GM19372 (cell line): ENCODE data around the gene TMEM120B.
A peak's percentile ranks its signal among the peaks of the same experiment; 100 is the strongest.
"Not testable (repeated sequence)": the region's sequence is repeated elsewhere in the genome, so short reads cannot be mapped to it uniquely, and the experiment has no call there.

ENCODE experiments used
- ATAC-seq: cut with Tn5 transposase; IDR thresholded peaks from one replicate; pipeline ENCODE4 v1.9.1; 2021; ENCODE audit warnings: mild to moderate bottlenecking, low read depth, moderate library complexity; ENCODE audit not compliant: unreplicated experiment

The TMEM120B gene

DNA sequence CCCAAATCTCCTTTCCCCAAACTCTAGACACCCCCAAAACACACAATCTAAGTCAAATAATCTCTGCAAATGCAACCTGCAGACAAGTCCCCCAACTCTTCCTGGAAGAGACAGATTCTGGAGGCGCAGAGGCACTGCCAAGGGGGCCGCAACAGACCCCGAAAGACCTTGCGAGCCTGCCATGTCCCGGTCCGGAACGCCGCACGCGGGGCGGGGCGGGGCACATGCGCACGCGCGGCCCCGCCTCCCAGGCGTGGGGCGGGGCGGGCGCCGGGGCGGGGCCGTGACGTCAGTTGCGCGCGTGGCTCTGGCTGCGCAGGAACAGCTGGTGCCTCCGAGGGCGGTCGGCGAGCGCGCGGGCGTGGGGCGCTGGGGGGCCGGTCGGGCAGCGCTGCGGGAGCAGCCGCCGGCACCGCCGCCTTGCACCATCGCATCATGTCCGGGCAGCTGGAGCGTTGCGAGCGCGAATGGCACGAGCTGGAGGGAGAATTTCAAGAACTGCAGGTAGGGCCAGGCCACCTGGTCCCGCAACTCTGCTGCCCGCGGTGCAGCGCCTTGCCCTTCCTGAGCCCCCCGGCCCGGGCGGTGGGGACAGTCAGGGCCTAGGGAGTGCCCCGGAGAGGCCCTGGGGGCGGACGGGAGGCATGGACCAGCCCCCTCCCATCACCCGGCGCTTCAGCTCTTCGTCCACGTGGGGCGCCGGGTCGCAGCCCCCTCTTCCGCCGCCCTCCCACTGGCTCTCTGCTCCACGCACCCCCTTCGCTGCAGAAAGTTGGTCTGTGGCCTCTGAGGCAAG lies at the start of gene TMEM120B:
TMEM120B (plus strand) TSS at position 292 of the 796 bp plus-strand sequence; CDS start at position 436, 144 bp downstream.
- peak; percentile 82 for ATAC-seq

DNA sequence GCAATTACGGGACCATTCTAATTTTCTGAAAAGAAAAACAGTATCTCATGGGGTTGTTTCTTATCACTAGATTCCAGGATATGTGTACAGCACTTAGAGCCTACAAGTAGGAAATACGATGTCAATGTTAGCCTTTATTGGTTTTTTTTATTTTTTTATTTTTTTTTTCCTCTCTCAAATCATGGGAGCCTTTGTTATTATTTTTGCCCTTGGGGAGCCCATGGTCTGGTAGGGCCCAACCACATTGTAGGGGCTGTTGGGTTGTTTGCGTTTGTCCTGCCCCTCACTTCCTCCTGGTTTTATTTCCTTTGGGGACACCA lies 49.0 kb upstream of the TMEM120B start:
- ATAC-seq: no peak

DNA sequence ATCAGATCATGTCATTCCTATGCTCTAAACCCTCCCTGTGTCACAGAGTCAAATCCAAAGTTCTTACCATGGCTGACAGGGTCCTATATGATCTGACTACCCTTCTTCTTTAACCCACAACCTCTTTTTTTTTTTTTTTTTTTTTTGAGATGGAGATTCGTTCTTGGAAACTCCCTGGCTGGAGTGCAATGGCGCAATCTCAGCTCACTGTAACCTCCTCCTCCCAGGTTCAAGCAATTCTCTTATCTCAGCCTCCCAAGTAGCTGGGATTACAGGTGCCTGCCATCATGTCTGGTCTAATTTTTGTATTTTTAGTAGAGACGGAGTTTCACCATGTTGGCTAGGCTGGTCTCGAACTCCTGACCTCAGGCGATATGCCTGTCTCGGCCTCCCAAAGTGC lies 45.7 kb upstream of the TMEM120B start:
- ATAC-seq: not testable (repeated sequence)

DNA sequence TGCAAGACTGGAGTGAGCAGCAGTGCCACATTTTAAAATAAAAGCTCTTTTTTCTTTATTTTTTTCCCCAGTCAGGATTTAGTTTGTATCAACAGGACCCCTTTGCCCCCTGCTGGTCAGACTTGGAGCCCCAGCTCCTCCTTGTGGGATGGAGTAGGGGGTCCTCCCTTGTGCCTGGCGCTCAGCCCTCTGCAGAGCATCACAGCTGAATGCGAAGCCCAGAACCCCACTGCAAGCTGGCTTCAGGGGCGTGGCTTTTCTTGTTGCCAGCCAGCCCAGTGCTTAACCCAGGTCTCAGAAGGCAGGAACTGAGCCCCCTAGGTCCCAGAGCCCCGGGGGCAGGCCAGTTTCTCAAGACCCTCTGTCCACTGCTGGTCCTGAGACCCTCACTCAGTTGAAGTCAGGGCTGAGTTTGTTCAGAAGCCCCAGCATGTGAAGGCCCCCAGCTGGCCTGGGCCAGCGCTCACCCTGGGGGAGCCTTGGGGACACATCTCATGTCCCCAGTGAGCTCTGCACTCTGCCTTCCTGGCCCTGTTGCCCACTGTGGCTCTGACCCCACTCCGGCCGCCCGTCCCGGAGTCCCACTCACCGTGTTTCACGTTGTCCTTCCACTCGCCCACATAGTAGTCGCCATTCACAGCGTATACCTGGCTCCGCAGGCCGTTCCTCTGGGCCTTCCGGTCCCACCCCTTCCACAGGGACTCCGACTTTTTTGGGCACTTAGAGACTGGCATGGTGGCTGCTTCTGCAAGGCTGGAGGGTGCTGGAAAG lies 43.6 kb upstream of the TMEM120B start:
- ATAC-seq: no peak

DNA sequence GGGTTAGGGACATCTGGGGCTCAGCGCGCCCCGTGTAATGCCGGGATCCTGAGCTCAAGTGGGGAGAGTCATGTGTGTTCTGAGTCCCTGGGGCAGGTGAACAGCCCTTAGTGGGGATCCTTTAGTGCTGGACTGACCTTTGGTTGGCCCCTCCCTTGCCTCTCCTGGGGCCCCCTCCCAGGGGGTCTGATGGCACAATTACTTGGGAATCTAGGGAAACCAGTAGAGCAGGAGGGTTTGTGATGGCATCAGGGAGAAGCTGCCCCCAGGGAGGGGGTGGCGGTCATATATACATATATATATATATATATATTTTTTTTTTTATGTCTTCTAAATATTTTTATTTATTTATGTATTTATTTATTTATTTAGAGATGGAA lies 43.0 kb upstream of the TMEM120B start, which contains the start of gene MORN3:
MORN3 (minus strand) TSS at position 134 of the 380 bp plus-strand sequence. CDS start 171 bp downstream, outside the sequence.
- ATAC-seq: no peak

DNA sequence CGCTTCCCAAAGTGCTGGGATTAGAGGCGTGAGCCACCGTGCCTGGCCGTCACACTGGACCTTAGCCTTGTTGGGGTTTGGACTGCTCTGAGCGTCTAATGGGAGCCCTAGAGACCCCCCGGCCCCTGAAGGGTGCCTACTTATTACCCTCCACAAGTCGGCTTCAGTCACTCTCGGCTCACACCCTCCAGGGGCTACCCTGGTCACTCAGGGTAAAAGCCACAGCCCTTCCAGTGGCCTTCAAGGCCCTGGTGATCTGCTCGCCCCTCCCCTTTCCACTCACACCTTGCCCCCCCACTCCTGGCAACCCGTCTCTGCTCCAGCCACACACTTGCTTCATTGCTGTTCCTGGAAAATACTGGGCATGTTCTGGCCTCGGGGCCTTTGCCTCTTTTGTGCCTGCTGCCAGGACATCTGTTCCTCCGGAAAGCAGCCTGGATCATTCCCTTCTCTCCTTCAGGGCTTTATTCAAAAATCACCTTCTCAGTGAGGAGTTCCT lies 39.5 kb upstream of the TMEM120B start:
- ATAC-seq: no peak

DNA sequence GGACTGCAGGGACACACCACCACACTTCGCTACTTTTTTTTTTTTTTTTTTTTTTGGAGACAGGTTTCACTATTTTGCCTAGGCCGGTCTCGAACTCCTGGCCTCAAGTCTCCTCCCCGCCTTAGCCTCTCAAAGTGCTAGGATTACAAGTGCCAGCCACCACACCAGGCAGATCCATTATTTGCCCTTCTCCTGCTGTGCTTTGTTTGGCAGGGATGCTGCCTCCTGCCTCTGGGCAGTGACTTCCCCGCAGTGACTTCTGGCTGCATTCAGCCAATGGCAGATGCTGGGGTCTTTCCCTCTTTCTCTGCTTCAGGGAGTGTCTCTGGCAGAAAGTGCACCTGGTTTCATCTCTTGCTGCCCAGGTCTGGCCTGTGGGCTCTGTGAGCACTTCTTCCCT lies 36.4 kb upstream of the TMEM120B start:
- ATAC-seq: no peak

DNA sequence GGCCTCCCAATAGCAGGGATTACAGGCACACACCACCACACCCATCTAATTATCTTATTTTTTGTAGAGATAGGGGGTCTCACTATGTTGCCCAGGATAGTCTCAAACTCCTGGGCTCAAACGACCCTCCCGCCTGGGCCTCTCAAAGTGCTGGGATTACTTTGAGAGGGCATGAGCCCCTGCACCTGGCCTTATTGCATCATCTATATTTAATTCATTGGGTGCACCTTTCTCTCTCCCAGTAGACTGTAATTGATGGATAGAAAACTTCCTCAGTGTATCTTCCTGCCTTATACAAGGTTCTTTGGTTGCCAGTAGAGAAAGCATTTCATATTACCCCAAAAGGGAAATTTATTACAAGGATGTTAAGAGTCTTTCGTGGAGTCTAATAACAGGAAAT lies 34.2 kb upstream of the TMEM120B start:
- no peak for ATAC-seq

DNA sequence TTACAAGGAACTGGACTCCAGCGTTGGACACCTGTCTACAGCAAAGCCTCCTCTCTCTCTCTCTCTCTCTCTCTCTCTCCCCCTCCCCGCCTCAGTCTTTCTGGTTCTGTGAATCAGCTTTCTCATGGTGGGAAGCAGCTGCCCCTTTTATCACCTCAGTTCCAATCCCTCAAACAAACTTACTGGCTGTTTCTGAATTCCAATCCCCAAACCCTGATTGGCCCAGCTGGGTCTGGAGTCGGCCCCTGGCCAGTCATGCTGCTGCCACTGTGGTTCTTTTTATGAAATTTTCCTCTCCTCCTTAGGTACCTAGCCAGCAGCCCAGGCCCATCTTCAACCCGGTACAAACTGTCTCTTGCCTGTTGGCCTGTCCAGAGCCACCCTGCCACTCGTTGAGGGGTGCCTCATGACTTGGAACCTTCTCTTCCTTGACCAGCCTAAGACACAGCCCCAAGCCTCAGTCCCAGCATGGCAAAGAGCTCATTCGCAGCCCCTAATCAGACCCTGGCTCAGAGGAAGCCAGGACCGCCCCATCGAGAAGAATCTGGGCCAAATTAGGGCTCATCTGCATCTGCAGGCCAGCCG lies 33.7 kb upstream of the TMEM120B start:
- no peak for ATAC-seq

DNA sequence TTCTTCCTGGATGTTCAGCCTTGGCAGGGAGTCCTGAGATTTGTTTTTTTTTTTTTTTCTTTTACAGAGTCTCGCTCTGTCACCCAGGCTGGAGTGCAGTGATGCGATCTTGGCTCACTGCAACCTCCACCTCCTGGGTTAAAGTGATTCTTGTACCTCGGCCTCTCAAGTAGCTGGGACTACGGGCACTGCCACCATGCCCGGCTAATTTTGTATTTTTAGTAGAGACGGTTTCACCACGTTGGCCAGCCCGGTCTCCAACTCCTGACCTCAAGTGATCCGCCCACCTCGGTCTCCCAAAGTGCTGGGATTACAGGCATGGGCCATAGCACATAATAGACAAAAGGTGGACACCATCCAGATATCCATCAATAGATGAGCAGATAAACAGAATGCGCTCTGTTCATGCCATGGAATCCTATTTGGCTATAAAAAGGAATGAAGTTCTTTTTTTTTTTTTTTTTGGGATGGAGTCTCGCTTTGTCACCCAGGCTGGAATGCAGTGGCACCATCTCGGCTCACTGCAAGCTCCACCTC lies 32.8 kb upstream of the TMEM120B start:
- ATAC-seq: not testable (repeated sequence)

DNA sequence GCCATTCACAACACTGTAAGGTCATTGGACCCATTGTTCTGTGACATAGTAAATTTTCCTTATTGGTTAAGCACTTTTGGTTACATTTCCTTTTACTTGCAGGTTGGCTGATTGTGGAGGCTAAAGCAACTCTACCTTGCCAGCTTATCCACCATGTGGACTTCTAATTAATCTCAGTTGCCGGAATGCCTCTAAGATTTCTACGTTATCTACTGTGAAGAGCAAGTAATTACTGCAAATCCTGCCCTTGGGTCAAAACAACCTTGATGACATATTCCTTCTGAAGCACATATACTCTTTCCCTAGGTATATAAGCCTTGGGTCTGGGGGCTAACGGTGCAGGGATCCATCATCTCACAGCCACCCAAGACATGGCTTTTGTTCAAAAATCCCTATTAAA lies 23.6 kb upstream of the TMEM120B start:
- no peak for ATAC-seq

DNA sequence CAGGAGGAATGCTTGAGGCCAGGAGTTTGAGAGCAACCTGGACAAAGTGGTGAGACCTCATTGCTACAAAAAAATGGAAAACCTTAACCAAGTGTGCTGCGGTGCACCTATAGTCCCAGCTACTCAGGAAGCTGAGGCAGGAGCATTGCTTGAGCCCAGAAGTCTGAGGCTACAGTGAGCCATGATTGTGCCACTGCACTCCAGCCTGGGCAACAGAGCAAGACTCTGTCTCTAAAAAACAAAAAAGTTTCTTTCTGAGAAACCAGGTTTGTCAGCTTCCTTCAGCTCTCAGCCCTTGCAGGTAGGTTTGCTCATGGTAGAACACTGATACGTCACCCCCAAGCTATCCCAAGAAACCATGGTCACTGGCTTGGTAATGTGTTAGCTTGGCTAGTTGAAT lies 23.1 kb upstream of the TMEM120B start:
- ATAC-seq: no peak

DNA sequence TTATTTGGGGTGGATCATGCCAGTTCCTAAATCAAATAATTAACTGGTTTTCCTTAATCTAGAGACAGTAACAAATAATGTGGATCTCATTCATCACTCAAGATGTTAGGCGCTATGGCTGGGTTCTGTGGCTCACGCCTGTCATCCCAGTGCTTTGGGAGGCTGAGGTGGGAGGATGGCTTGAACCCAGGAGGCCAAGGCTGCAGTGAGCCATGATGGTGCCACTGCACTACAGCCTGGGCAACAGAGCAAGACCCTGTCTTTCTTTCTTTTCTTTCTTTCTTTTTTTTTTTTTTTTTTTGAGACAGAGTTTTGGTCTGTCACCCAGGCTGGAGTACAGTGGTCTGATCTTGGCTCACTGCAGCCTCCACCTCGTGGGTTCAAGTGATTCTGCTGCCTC lies 19.8 kb upstream of the TMEM120B start:
- ATAC-seq: not testable (repeated sequence)

DNA sequence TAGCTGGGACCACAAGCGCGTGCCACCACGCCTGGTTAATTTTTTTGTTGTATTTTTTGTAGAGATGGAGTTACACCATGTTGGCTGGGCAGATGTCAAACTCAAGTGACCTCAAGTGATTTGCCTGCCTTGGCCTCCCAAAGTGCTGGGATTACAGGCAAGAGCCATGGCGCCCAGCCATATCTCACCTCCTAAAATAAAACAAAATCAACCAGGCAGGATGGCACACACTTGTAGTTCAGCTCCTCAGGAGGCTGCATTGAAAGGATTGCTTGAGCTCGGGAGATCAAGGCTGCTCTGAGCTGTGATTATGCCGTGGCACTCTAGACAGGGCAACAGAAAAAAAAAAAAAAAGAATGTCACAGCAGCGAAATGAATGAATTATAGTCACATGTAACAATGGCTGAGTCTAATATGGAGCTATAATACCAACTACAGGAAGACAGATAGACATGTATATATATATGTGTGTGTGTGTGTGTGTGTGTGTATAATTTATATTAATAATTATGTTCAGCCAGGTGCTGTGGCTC lies 19.3 kb upstream of the TMEM120B start:
- ATAC-seq: no peak

DNA sequence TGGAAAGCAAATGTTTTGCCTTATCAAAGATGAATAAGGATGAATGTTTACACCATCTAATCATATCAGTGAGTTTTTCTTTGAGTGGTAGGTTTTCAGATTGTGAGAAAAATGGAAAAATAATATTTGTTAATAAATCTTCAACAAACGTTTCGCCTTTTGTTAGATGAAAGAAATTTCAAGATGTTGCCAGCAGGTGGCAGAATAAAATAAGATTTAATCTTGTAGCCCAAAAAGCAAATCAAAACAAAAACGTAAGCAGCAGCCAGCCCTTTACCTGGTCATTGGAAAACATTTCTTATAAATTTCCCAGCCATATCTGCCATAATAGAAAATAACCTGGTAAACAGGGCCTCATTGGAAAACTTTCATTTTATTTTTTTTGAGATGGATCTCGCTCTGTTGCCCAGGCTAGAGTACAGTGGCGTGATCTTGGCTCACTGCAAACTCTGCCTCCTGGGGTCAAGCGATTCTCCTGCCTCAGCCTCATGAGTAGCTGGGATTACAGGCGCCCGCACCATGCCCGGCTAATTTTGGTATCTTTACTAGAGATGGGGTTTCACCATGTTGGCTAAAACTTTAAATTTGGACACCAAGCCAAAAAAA lies 15.4 kb upstream of the TMEM120B start:
- ATAC-seq: no peak

DNA sequence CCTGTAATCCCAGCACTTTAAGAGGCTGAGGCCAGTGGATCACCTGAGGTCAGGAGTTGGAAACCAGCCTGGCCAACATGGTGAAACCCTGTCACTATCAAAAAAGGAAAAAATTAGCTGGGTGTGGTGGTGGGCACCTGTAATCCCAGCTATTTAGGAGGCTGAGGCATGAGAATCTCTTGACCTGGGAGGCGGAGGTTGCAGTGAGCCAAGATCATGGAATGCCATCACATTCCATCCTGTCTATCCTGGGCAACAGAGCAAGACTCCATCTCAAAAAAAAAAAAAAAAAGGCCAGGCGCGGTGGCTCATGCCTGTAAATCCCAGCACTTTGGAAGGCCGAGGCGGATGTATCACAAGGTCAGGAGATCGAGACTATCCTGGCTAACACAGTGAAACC lies 14.7 kb upstream of the TMEM120B start:
- ATAC-seq: not testable (repeated sequence)

DNA sequence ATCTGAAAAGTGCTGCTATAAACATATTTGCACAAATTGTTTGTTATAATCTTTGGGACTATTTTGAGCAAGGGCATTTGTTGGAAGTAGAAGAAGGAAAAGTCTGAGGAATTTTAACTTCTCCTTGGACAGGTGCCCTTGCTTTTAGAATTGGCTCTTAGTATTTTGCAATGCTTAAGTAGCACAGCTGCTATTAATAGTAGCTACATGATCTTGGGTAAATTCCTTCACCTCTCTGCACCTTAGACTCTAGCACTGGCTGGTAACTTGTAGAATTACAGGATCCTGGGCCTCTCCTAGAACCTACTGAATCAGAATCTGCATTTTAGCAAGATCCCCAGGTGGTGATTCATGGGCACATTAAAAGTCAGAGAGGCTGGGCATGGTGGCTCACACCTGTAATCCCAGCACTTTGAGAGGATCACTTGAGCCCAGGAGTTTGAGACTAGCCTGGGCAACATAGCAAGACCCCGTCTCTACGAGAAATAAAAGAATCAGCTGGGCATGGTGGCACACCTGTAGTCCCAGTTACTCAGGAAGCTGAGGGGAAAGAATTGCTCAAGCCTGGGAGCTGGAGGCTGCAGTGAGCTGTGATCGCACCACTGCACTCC lies 10.8 kb upstream of the TMEM120B start:
- ATAC-seq: no peak

DNA sequence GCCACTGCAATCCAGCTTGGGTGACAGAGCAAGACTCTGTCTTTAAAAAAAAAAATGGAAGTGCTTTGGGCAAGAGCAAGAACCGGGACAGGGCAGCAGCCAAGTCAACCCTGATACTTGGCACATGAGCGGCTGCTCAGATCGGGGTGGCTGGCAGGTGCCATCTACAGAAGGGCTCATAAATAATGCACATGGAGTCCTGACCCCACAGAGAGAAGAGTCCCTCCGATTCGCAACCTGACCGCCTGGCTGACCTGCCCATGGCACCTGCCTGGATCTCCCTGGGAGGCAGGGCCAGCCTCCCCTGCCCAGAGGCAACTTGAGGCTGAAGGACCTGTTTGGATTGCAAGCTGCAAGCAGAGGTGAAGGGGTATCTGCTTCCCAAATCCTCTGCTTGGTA lies 9.6 kb upstream of the TMEM120B start:
- no peak for ATAC-seq

DNA sequence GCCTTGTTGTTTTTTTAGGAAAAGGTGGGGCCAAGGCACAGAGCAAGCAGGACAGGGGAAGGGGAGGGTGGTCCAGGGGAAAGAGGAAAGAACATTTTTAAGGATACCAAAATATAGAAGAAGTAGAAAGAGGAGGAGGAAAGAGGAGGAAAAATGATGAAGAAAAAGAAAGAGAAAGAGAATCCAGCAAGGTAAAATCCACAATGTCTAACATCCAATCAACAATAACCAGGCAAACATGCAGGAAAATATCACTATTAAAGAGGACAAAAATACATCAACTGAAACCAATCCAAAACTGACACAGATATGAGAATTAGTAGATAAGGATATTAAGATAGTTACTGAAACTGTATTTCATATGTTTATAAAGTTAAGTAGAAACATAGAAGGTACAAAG lies 7.0 kb upstream of the TMEM120B start:
- ATAC-seq: no peak
